DND-41 (cell line): ENCODE results near the gene HOXB8.

Source experiments
- ATAC-seq: fragments of 200-7000 bp; cut with Tn5 transposase; 3 replicates; pipeline ENCODE4 v1.9.1; 2021; ENCODE audit warnings: low read depth; ENCODE audit not compliant: insufficient read depth
- DNase-seq: peaks from one replicate; pipeline ENCODE4 v3.0.0-alpha.2; 2020
- H2AFZ ChIP-seq: 2 replicates; pipeline ENCODE4 v1.6.0; 2012; ENCODE audit warnings: low read depth, low read length
- H3K27ac ChIP-seq: 2 replicates; pipeline ENCODE4 v1.5.1; 2012; ENCODE audit warnings: low read length, inconsistent platforms
- H3K27me3 ChIP-seq: fragments of 200-600 bp; sonication (generic); 2 replicates; pipeline ENCODE4 v1.6.0; 2012; ENCODE audit warnings: low read length, mild to moderate bottlenecking, inconsistent platforms; ENCODE audit not compliant: insufficient read depth, poor library complexity
- H3K36me3 ChIP-seq: 2 replicates; pipeline ENCODE4 v1.5.1; 2012; ENCODE audit warnings: low read length, inconsistent platforms; ENCODE audit not compliant: insufficient read depth
- H3K4me1 ChIP-seq: 2 replicates; pipeline ENCODE4 v1.5.1; 2012; ENCODE audit warnings: mild to moderate bottlenecking, low read length; ENCODE audit not compliant: insufficient read depth
- H3K4me2 ChIP-seq: 2 replicates; pipeline ENCODE4 v1.6.0; 2012; ENCODE audit warnings: mild to moderate bottlenecking, moderate library complexity, low read length, inconsistent platforms; ENCODE audit not compliant: insufficient read depth
- H3K4me3 ChIP-seq, 2 experiments: fragments of 200-600 bp in 1 of 2; shearing (Covaris generic) in 1 of 2; 2 replicates each; pipeline ENCODE4 v1.5.1; 2012 to 2016; ENCODE audit warnings: inconsistent platforms in 2 of 2, low read length in 2 of 2, mild to moderate bottlenecking in 2 of 2, low read depth in 1 of 2, moderate library complexity in 1 of 2
- H3K79me2 ChIP-seq: 2 replicates; pipeline ENCODE4 v1.6.0; 2012; ENCODE audit warnings: low read length, inconsistent platforms; ENCODE audit not compliant: insufficient read depth
- H3K9ac ChIP-seq: 2 replicates; pipeline ENCODE4 v1.6.0; 2012; ENCODE audit warnings: low read depth, mild to moderate bottlenecking, inconsistent platforms, low read length, moderate library complexity
- H3K9me3 ChIP-seq: 2 replicates; pipeline ENCODE4 v1.5.1; 2012; ENCODE audit warnings: low read length, moderate library complexity, mild to moderate bottlenecking, inconsistent platforms; ENCODE audit not compliant: insufficient read depth, severe bottlenecking
- H4K20me1 ChIP-seq: 2 replicates; pipeline ENCODE4 v1.6.0; 2012; ENCODE audit warnings: low read length; ENCODE audit not compliant: insufficient read depth
- EZH2 ChIP-seq: IDR thresholded peaks from 3 replicates; pipeline ENCODE4 v1.6.1; 2012; ENCODE audit warnings: borderline replicate concordance, low read depth, mild to moderate bottlenecking, moderate library complexity, low read length, inconsistent platforms; ENCODE audit not compliant: severe bottlenecking
- TF ChIP-seq, protein P1 (sequence below): IDR thresholded peaks from 2 replicates; pipeline ENCODE4 v1.5.1; 2012; ENCODE audit warnings: borderline replicate concordance, low read length, moderate library complexity, mild to moderate bottlenecking; ENCODE audit not compliant: poor library complexity, severe bottlenecking; ENCODE audit errors: extremely low read depth

The HOXB8 gene

DNA sequence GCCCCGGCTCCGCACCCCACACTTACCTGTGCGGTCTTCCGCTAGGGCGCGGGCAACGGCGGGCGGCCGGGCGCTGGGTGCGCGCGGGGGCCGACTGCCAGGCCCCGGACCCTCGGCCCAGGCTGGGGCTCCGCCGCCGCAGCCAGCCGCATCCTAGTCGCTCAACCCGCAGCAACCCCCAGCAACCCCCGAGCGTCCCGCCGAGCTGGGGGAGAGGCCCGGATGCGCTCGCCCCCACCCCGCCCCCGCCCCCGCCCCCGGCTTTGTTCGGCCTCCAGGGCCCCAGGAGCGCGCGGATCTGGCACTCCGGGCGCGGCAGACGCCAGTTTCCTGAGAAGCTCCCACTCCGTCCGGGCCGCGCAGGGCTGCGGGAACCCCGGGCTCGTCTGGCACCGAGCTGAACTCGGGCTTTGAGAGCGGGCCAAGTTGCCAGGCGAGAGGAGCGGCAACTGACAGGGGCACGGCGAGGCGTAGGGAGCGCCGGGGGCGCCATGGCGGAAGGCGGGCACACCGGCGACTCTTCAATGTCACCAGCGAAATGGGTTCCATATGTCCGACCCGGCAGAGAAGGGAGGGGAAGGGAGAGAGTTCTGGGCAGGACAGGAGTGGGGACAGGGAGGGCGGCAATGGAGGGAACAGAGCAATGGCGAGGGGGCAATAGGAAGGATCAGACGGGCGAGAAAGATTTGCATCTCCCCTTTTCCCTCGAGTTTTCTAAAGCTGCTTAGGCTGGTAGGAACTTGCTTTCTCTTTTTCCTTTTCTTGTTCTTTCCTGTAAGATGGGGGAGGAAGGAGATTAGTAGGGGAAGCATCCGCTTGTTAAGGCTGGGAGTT lies 50.7 kb downstream of the HOXB8 start:
- Histone ChIP-seq H3K9me3 (no peaks in the 10 kb centered on the region), H2AFZ (no peak overlapping the region), H4K20me1 (peaks cover 8% of the 10 kb centered on the region; the same call in 1 of the 2 replicates), H3K36me3 (no peaks in the 10 kb centered on the region), H3K4me2 (no peak overlapping the region), H3K4me3 (no peak overlapping the region), H3K27ac (no peak overlapping the region), H3K9ac (no peak overlapping the region), H3K4me1 (no peaks in the 10 kb centered on the region), H3K27me3 (peaks cover 38% of the 10 kb centered on the region), H3K79me2 (no peaks in the 10 kb centered on the region)
- no peak for ATAC-seq
- TF ChIP-seq EZH2: no peak
- TF ChIP-seq, protein P1, sequence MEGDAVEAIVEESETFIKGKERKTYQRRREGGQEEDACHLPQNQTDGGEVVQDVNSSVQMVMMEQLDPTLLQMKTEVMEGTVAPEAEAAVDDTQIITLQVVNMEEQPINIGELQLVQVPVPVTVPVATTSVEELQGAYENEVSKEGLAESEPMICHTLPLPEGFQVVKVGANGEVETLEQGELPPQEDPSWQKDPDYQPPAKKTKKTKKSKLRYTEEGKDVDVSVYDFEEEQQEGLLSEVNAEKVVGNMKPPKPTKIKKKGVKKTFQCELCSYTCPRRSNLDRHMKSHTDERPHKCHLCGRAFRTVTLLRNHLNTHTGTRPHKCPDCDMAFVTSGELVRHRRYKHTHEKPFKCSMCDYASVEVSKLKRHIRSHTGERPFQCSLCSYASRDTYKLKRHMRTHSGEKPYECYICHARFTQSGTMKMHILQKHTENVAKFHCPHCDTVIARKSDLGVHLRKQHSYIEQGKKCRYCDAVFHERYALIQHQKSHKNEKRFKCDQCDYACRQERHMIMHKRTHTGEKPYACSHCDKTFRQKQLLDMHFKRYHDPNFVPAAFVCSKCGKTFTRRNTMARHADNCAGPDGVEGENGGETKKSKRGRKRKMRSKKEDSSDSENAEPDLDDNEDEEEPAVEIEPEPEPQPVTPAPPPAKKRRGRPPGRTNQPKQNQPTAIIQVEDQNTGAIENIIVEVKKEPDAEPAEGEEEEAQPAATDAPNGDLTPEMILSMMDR: no peak
- DNase-seq: no peak

DNA sequence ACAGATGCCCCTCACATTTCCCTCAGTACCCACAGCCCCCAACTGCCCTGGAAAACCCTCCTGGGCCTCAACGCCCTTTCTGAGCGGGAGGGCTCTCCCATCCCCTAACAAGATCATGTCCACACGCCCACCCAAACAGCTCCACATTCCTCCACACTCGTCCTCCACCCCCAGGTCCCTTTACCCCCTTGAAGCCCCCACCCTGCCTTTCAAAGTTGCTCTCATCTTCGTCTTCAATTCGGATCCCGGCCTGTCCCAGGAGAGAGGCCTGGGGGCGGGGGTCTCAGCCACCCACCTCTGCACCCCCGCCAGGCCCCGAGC lies 51.3 kb downstream of the HOXB8 start:
- Histone ChIP-seq H3K27ac (no peak overlapping the region), H3K36me3 (no peaks in the 10 kb centered on the region), H3K4me2 (no peak overlapping the region), H3K79me2 (no peaks in the 10 kb centered on the region), H4K20me1 (peaks cover 8% of the 10 kb centered on the region; the same call in 1 of the 2 replicates), H2AFZ (no peak overlapping the region), H3K9me3 (no peaks in the 10 kb centered on the region), H3K27me3 (peaks cover 44% of the 10 kb centered on the region), H3K9ac (no peak overlapping the region), H3K4me3 (no peak overlapping the region), H3K4me1 (no peaks in the 10 kb centered on the region)
- ATAC-seq (no peak), DNase-seq (no peak)
- TF ChIP-seq, protein P1: no peak
- no peak for TF ChIP-seq EZH2

DNA sequence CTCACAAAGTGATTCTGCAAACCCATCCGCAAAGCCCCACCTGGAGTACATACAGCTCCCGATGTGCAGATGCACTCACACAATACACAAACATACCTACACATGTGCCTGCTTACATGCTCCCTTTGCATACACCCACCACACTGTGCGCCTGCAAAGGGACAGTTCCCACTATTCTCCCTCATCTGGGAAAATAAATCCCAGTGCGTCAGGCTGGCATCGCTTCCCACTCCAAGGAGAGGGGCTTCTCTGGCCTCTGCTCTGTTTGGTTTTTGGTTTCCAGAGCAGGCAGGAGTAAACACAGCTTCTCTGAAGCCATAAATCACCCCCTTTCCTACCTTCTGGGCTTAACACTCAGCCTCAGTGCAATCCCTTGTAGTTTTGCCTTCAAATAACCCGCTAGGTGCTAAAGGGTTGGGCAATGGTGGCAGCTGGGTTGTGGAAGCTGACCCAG lies 51.7 kb downstream of the HOXB8 start:
- Histone ChIP-seq H3K9me3 (no peaks in the 10 kb centered on the region), H3K36me3 (no peaks in the 10 kb centered on the region), H3K9ac (no peak overlapping the region), H3K4me2 (no peak overlapping the region), H4K20me1 (peaks cover 8% of the 10 kb centered on the region; the same call in 1 of the 2 replicates), H3K79me2 (no peaks in the 10 kb centered on the region), H3K4me3 (no peak overlapping the region), H3K27ac (no peak overlapping the region), H3K4me1 (no peaks in the 10 kb centered on the region), H3K27me3 (peaks cover 48% of the 10 kb centered on the region), H2AFZ (no peak overlapping the region)
- no peak for TF ChIP-seq EZH2
- TF ChIP-seq, protein P1: no peak
- DNase-seq: no peak
- ATAC-seq: no peak
